H1 (cell line): ENCODE data around the gene ANXA2. TPM values are rescaled to one million over a fixed set of nuclear protein-coding genes. Genes with fewer than 3 reads are reported as not detected.

Experiments
- CTCF ChIA-PET: fragments of 300-600 bp; sonication (Branson Sonifier 250); formaldehyde crosslinking; loops from one replicate; lab custom pipeline; 2021; ENCODE audit not compliant: partially characterized antibody; lab: Charles Lee
- POLR2A ChIA-PET: fragments of 300-600 bp; sonication (Branson Sonifier 250); formaldehyde crosslinking; loops from one replicate; lab custom pipeline; 2021; ENCODE audit warnings: inconsistent platforms; ENCODE audit not compliant: partially characterized antibody; lab: Charles Lee
- DNase-seq, 2 experiments: peaks; one replicate each; pipeline versions ENCODE4 v3.0.0 to v3.0.0-alpha.2; 2010 to 2022; ENCODE audit warnings: low spot score in 2 of 2, low read depth in 1 of 2, mixed read lengths in 1 of 2
- FAIRE-seq: peaks from 2 replicates; lab custom pipeline; 2011; peaks lifted over from hg19 to GRCh38; lab: Jason Lieb, UNC
- H2AFZ ChIP-seq: 2 replicates; pipeline ENCODE4 v1.8.1; 2012; ENCODE audit warnings: low read length, inconsistent platforms
- H2AK5ac ChIP-seq: 2 replicates; pipeline ENCODE4 v1.6.1; 2013; ENCODE audit warnings: low read depth, low read length
- H2BK120ac ChIP-seq: replicated peaks from 2 replicates; pipeline ENCODE3; 2013; ENCODE audit warnings: low read depth, low read length, inconsistent platforms
- H2BK12ac ChIP-seq: 2 replicates; pipeline ENCODE4 v1.6.1; 2013; ENCODE audit warnings: low read depth, low read length
- H2BK15ac ChIP-seq: 2 replicates; pipeline ENCODE4 v1.6.1; 2013; ENCODE audit warnings: low read length
- H2BK20ac ChIP-seq: 2 replicates; pipeline ENCODE4 v1.6.1; 2013; ENCODE audit warnings: low read length
- H2BK5ac ChIP-seq: 2 replicates; pipeline ENCODE4 v1.6.1; 2013; ENCODE audit warnings: low read depth, low read length
- H3K14ac ChIP-seq: 2 replicates; pipeline ENCODE4 v1.6.1; 2013; ENCODE audit warnings: inconsistent platforms; ENCODE audit not compliant: insufficient read length
- H3K18ac ChIP-seq: 2 replicates; pipeline ENCODE4 v1.6.1; 2013; ENCODE audit warnings: low read length; ENCODE audit errors: extremely low read depth
- H3K23ac ChIP-seq: 2 replicates; pipeline ENCODE4 v1.6.1; 2013; ENCODE audit warnings: inconsistent platforms; ENCODE audit not compliant: insufficient read length
- H3K23me2 ChIP-seq: 2 replicates; pipeline ENCODE4 v1.6.1; 2013; ENCODE audit warnings: low read depth, low read length
- H3K27ac ChIP-seq: 2 replicates; pipeline ENCODE4 v1.6.1; 2011; ENCODE audit warnings: low read depth, low read length, inconsistent platforms
- H3K27me3 ChIP-seq, 4 experiments: replicated peaks in 1 of 4; 1 replicate in 1 of 4; 2 replicates in 3 of 4; pipeline versions ENCODE4 v1.6.1 to v1.8.1; 2011 to 2013; ENCODE audit warnings: low read length in 3 of 4, mild to moderate bottlenecking in 3 of 4, inconsistent platforms in 2 of 4, mixed read lengths in 2 of 4, moderate library complexity in 1 of 4; ENCODE audit not compliant: control insufficient read depth in 3 of 4, insufficient read depth in 3 of 4; ENCODE audit errors: extremely low read depth in 1 of 4
- H3K36me3 ChIP-seq, 4 experiments: 2 replicates each; pipeline versions ENCODE4 v1.6.1 to v1.8.1; 2011 to 2013; ENCODE audit warnings: mild to moderate bottlenecking in 4 of 4, low read length in 3 of 4, moderate library complexity in 2 of 4, control low read depth in 1 of 4, inconsistent platforms in 1 of 4; ENCODE audit not compliant: insufficient read depth in 4 of 4, control insufficient read depth in 2 of 4
- H3K4ac ChIP-seq: replicated peaks from 2 replicates; pipeline ENCODE3; 2013; ENCODE audit warnings: low read length, low read depth, mixed read lengths, inconsistent platforms; ENCODE audit not compliant: insufficient read length
- H3K4me1 ChIP-seq, 4 experiments: replicated peaks in 1 of 4; 1 replicate in 1 of 4; 2 replicates in 3 of 4; pipeline versions ENCODE4 v1.6.1 to v1.8.1; 2011 to 2013; ENCODE audit warnings: low read length in 3 of 4, inconsistent platforms in 2 of 4, mixed read lengths in 1 of 4; ENCODE audit not compliant: insufficient read depth in 4 of 4, control insufficient read depth in 3 of 4
- H3K4me2 ChIP-seq, 2 experiments: 2 replicates each; pipeline versions ENCODE4 v1.6.1 to v1.8.1; 2011 to 2013; ENCODE audit warnings: low read depth in 2 of 2, low read length in 2 of 2, control low read depth in 1 of 2, inconsistent platforms in 1 of 2, mild to moderate bottlenecking in 1 of 2; ENCODE audit not compliant: insufficient read depth in 1 of 2
- H3K4me3 ChIP-seq, 4 experiments: fragments of 200-600, 300-600 bp in 1 of 4; sonication (generic), shearing (Covaris generic), sonication (Bioruptor Twin) in 1 of 4; 2 replicates each; pipeline versions ENCODE4 v1.5.1 to v1.8.1; 2011 to 2016; ENCODE audit warnings: low read length in 4 of 4, low read depth in 3 of 4, control low read depth in 2 of 4, inconsistent platforms in 2 of 4, mild to moderate bottlenecking in 2 of 4, mixed read lengths in 1 of 4, moderate library complexity in 1 of 4; ENCODE audit not compliant: insufficient read depth in 2 of 4; ENCODE audit errors: extremely low read depth in 1 of 4
- H3K56ac ChIP-seq: replicated peaks from 2 replicates; pipeline ENCODE3; 2013; ENCODE audit warnings: low read depth, mild to moderate bottlenecking, mixed read lengths, low read length, inconsistent platforms; ENCODE audit not compliant: insufficient read length
- H3K79me1 ChIP-seq: 2 replicates; pipeline ENCODE4 v1.6.1; 2013; ENCODE audit warnings: low read depth, low read length, control low read depth
- H3K79me2 ChIP-seq, 2 experiments: 2 replicates each; pipeline versions ENCODE4 v1.6.1 to v1.8.1; 2012 to 2013; ENCODE audit warnings: low read length in 2 of 2, mild to moderate bottlenecking in 2 of 2, inconsistent platforms in 1 of 2; ENCODE audit not compliant: insufficient read depth in 2 of 2, control insufficient read depth in 1 of 2
- H3K9ac ChIP-seq, 4 experiments: replicated peaks in 1 of 4; 1 replicate in 1 of 4; 2 replicates in 3 of 4; pipeline versions ENCODE4 v1.6.1 to v1.8.1; 2011 to 2013; ENCODE audit warnings: low read depth in 3 of 4, low read length in 3 of 4, control low read depth in 2 of 4, mild to moderate bottlenecking in 2 of 4, moderate library complexity in 2 of 4, inconsistent platforms in 1 of 4; ENCODE audit errors: extremely low read depth in 1 of 4
- H3K9me3 ChIP-seq, 2 experiments: 2 replicates each; pipeline versions ENCODE4 v1.6.1 to v1.8.1; 2012 to 2013; ENCODE audit warnings: mild to moderate bottlenecking in 2 of 2, moderate library complexity in 2 of 2, control low read depth in 1 of 2, inconsistent platforms in 1 of 2, low read depth in 1 of 2, low read length in 1 of 2, mixed read lengths in 1 of 2; ENCODE audit not compliant: insufficient read depth in 2 of 2
- H4K20me1 ChIP-seq, 2 experiments: replicated peaks in 1 of 2; 2 replicates each; pipeline versions ENCODE3 to v1.8.1; 2011 to 2013; ENCODE audit warnings: inconsistent platforms in 2 of 2, low read length in 2 of 2, mild to moderate bottlenecking in 1 of 2; ENCODE audit not compliant: insufficient read depth in 2 of 2, control insufficient read depth in 1 of 2
- H4K5ac ChIP-seq: 2 replicates; pipeline ENCODE4 v1.6.1; 2013; ENCODE audit warnings: low read length, low read depth, mixed read lengths, inconsistent platforms; ENCODE audit not compliant: insufficient read length
- H4K8ac ChIP-seq: 2 replicates; pipeline ENCODE4 v1.8.0; 2013; ENCODE audit warnings: mild to moderate bottlenecking, moderate library complexity, low read length, inconsistent platforms; ENCODE audit not compliant: insufficient read depth; ENCODE audit errors: extremely low read depth
- H4K91ac ChIP-seq: replicated peaks from 2 replicates; pipeline ENCODE3; 2013; ENCODE audit warnings: low read length, mixed read lengths, inconsistent platforms; ENCODE audit not compliant: insufficient read length
- BACH1 ChIP-seq: IDR thresholded peaks from 2 replicates; pipeline ENCODE4 v1.6.1; 2012; ENCODE audit warnings: low read length, improper control_type of control experiment
- CEBPB ChIP-seq: IDR thresholded peaks from 2 replicates; pipeline ENCODE4 v1.6.1; 2012; ENCODE audit warnings: low read depth, low read length
- CHD1 ChIP-seq: IDR thresholded peaks from 2 replicates; pipeline ENCODE4 v1.6.1; 2012; ENCODE audit warnings: low read depth, low read length, improper control_type of control experiment
- CREB1 ChIP-seq: IDR thresholded peaks from 2 replicates; pipeline ENCODE4 v1.6.1; 2012; ENCODE audit warnings: inconsistent platforms
- CTBP2 ChIP-seq: IDR thresholded peaks from 2 replicates; pipeline ENCODE4 v1.7.0; 2011; ENCODE audit warnings: borderline replicate concordance, mild to moderate bottlenecking, moderate library complexity, mixed read lengths, low read length; ENCODE audit not compliant: insufficient read depth, insufficient read length
- EZH2 ChIP-seq: fragments of 200-600 bp; sonication (generic); IDR thresholded peaks from 2 replicates; pipeline ENCODE4 v1.7.1; 2012; ENCODE audit warnings: low read depth, mild to moderate bottlenecking, moderate library complexity, low read length, inconsistent platforms; ENCODE audit not compliant: severe bottlenecking
- HDAC2 ChIP-seq, 2 experiments: fragments of 300-600 bp in 1 of 2; sonication (generic) in 1 of 2; IDR thresholded peaks; 2 replicates each; pipeline ENCODE4 v1.6.1; 2011 to 2012; ENCODE audit warnings: low read depth in 2 of 2, low read length in 2 of 2, mild to moderate bottlenecking in 2 of 2, moderate library complexity in 2 of 2, borderline replicate concordance in 1 of 2, inconsistent platforms in 1 of 2
- NRF1 ChIP-seq: IDR thresholded peaks from 2 replicates; pipeline ENCODE4 v1.6.1; 2011; ENCODE audit warnings: mild to moderate bottlenecking, low read depth, low read length, improper control_type of control experiment
- RFX5 ChIP-seq: IDR thresholded peaks from 2 replicates; pipeline ENCODE4 v1.6.1; 2011; ENCODE audit warnings: low read depth, low read length, improper control_type of control experiment, borderline replicate concordance
- RXRA ChIP-seq: IDR thresholded peaks from 2 replicates; pipeline ENCODE4 v1.6.1; 2011; ENCODE audit warnings: low read depth, mild to moderate bottlenecking, low read length, moderate library complexity; ENCODE audit not compliant: insufficient read depth
- SIN3A ChIP-seq, 2 experiments: IDR thresholded peaks in 1 of 2; conservative IDR thresholded peaks in 1 of 2; 2 replicates each; pipeline ENCODE4 v1.6.1; 2011 to 2012; ENCODE audit warnings: low read length in 2 of 2, improper control_type of control experiment in 1 of 2, low read depth in 1 of 2, mild to moderate bottlenecking in 1 of 2
- SRF ChIP-seq: IDR thresholded peaks from 2 replicates; pipeline ENCODE4 v1.6.1; 2011; ENCODE audit warnings: mild to moderate bottlenecking, low read depth, low read length, moderate library complexity
- SUZ12 ChIP-seq: fragments of 200-600 bp; sonication (generic); IDR thresholded peaks from 2 replicates; pipeline ENCODE4 v1.6.1; 2012; ENCODE audit warnings: mild to moderate bottlenecking, inconsistent platforms, low read length, moderate library complexity, mixed read lengths
- WGBS, 2 experiments: shearing (Covaris generic) in 1 of 2; methylation state at CpG; one replicate each; pipeline versions ENCODE4 v1.1.6 to v1.1.7; 2013 to 2015; ENCODE audit warnings: low lambda C conversion rate in 2 of 2, mixed read lengths in 2 of 2, inconsistent platforms in 1 of 2, low coverage in 1 of 2, missing lambda C conversion rate in 1 of 2; ENCODE audit not compliant: insufficient replicate concordance in 2 of 2, insufficient coverage in 1 of 2, insufficient read length in 1 of 2; ENCODE audit errors: extremely low coverage in 1 of 2, missing lambda C conversion rate in 1 of 2; 5-methylcytosine and 5-hydroxymethylcytosine counted together
- polyA plus RNA-seq, 7 experiments: library from polyadenylated mRNA; depleted of rRNA in 3 of 7; stranded (reverse) in 5 of 7; unstranded in 2 of 7; fragments of >200 nt in 5 of 7; fragments of 200-250 nt in 2 of 7; gene quantifications; 1 replicate in 5 of 7; 2 replicates in 1 of 7; 4 replicates in 1 of 7; pipeline versions ENCODE4 v1.2.1 to v1.2.3, GENCODE V29; 2011 to 2013; ENCODE audit warnings: missing spikeins in 2 of 7, mixed read lengths in 2 of 7
- total RNA-seq: library from RNA; stranded (reverse); fragmentation: NEBNext Ultra II Directional; extraction: Animal tissue kit (Norgen Biotek cat#: 25700); gene quantifications from 2 replicates; pipeline ENCODE4 v1.2.1, GENCODE V29; 2021
- TF ChIP-seq, protein P1 (sequence below): IDR thresholded peaks from 2 replicates; pipeline ENCODE4 v1.6.1; 2012; ENCODE audit warnings: inconsistent platforms

The ANXA2 gene
- total and polyA plus RNA-seq, 2 of the 8 experiments (the other 6 are each of a cell fraction or from before 2014, with no cell fraction given), result 178 to 217 TPM

DNA sequence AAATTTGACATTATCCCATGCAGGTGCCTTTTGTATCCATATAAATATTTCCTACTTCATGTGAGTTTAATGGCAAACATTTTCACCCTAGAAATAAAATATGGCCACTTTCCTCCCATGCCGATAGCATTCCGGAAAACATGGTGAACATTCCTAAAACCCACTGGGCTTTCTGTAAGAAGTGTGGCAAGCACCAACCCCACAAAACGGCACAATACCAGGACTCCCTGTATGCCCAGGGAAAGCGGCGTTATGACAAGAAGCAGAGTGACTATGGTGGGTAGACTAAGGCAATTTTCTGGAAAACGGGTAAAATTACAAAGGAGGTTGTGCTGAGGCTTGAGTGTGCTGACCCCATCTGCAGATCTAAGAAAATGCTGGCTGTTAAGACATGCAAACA is 7.6 kb downstream of the ANXA2 start:
- Histone ChIP-seq H4K20me1 (peaks cover 0 to 11% of the 10 kb centered on the region in 2 experiments), H2AK5ac (no peak overlapping the region), H3K9ac (peak overlapping the region in 1 of 4 experiments; percentile 41; a peak in 1 of 7 replicates), H3K56ac (no peak overlapping the region), H4K8ac (no peak overlapping the region), H3K27me3 (no peaks in the 10 kb centered on the region), H2BK120ac (no peak overlapping the region), H3K4me2 (peak overlapping the region in 1 of 2 experiments; percentile 6; a peak in 1 of 4 replicates), H3K4me1 (peaks cover 6 to 20% (median 11%) of the 10 kb centered on the region in 4 experiments; a peak in 6 of 7 replicates), H3K36me3 (peaks cover 0 to 15% (median 0%) of the 10 kb centered on the region in 4 experiments; a peak in 1 of 8 replicates), H3K4me3 (no peak overlapping the region), H2AFZ (no peak overlapping the region), H4K5ac (no peak overlapping the region), H2BK5ac (no peak overlapping the region), H3K9me3 (no peaks in the 10 kb centered on the region), H3K79me1 (peaks cover 9% of the 10 kb centered on the region; the same call in 1 of the 2 replicates), H3K14ac (no peak overlapping the region), H3K23ac (no peak overlapping the region), H3K23me2 (no peaks in the 10 kb centered on the region), H4K91ac (no peak overlapping the region), H2BK15ac (no peak overlapping the region), H3K27ac (no peak overlapping the region), H2BK12ac (no peak overlapping the region), H3K4ac (no peak overlapping the region), H2BK20ac (no peak overlapping the region), H3K18ac (no peak overlapping the region), H3K79me2 (peaks cover 0 to 44% of the 10 kb centered on the region in 2 experiments; a peak in 2 of 4 replicates)
- ChIA-PET CTCF (no interaction called here), POLR2A (no interaction called here)
- no peak for DNase-seq
- no peak for FAIRE-seq
- WGBS, 2 experiments, result 86% methylated on average over 6 of the region's 6 CpGs; no CpG with 5 or more reads in 1 of the 2 experiments
- TF ChIP-seq BACH1 (no peak), RXRA (no peak), CEBPB (no peak), RFX5 (no peak), SUZ12 (no peak), CTBP2 (no peak), EZH2 (no peak), HDAC2 (IDR thresholded peaks at IDR 0.05; ENCODE audit: borderline replicate concordance in 1 of 2, low read depth in 2 of 2, low read length in 2 of 2) (no peak), SRF (no peak), NRF1 (no peak), CREB1 (no peak), SIN3A (conservative IDR thresholded peaks at IDR 0.05 in 1 of 2, IDR thresholded peaks at IDR 0.05 in 1 of 2; ENCODE audit: low read depth in 1 of 2, low read length in 2 of 2) (no peak), CHD1 (no peak)
- TF ChIP-seq, protein P1, sequence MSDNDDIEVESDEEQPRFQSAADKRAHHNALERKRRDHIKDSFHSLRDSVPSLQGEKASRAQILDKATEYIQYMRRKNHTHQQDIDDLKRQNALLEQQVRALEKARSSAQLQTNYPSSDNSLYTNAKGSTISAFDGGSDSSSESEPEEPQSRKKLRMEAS, result no peak
